ENCODE measurements around the gene JUN. TPM values are rescaled to one million over a fixed set of nuclear protein-coding genes. Genes with fewer than 3 reads are reported as not detected.

JUN gene
- total and polyA plus RNA-seq, 4 donors: 15.0 to 29.8 (median 17.5) TPM

- TF ChIP-seq REST (IDR thresholded peaks at IDR 0.05): no peak
- no peak for TF ChIP-seq NR2F2 (IDR thresholded peaks at IDR 0.05)
- TF ChIP-seq ATF3 (IDR thresholded peaks at IDR 0.05): no peak
- no peak for TF ChIP-seq FOXA1 (IDR thresholded peaks at IDR 0.05)
- no peak for TF ChIP-seq YY1 (IDR thresholded peaks at IDR 0.05)
- no peak for TF ChIP-seq HNF4A (conservative IDR thresholded peaks at IDR 0.05)
- no peak for TF ChIP-seq SP1 (IDR thresholded peaks at IDR 0.05)
- no peak for TF ChIP-seq RXRA (IDR thresholded peaks at IDR 0.05)
- no peak for TF ChIP-seq EGR1 (IDR thresholded peaks at IDR 0.05; ENCODE audit: low read depth in 2 of 2)
- TF ChIP-seq HNF4G (IDR thresholded peaks at IDR 0.05): no peak
These were observed 5.5 kb upstream of the JUN start (continued) for GRCh38 chr1:58789322-58789856.

GRCh38 chr1:58788259-58788658 lies 4.4 kb upstream of the JUN start:
- Histone ChIP-seq H3K27ac (ENCODE audit: low read depth in 1 of 2, low read length in 2 of 2) (no peak overlapping the region), H3K4me3 (ENCODE audit: low read depth in 1 of 3, low read length in 3 of 3) (no peak overlapping the region), H3K9me3 (ENCODE audit: control insufficient read depth in 4 of 4, low read length in 3 of 4) (no peaks in the 10 kb centered on the region), H3K4me1 (ENCODE audit: control insufficient read depth in 4 of 4, insufficient read depth in 4 of 4, low read length in 3 of 4) (peaks cover 0 to 10% (median 4%) of the 10 kb centered on the region in 4 donors), H3K36me3 (ENCODE audit: control insufficient read depth in 4 of 4, insufficient read depth in 3 of 4, low read depth in 1 of 4, low read length in 3 of 4) (peaks cover 0 to 3% (median 0%) of the 10 kb centered on the region in 4 donors), H3K9ac (ENCODE audit: low read depth in 1 of 2, low read length in 2 of 2) (no peak overlapping the region), H3K27me3 (ENCODE audit: control insufficient read depth in 4 of 4, insufficient read depth in 4 of 4, low read length in 3 of 4) (no peaks in the 10 kb centered on the region)
- TF ChIP-seq HNF4A (conservative IDR thresholded peaks at IDR 0.05) (no peak), ZBTB33 (IDR thresholded peaks at IDR 0.05) (no peak), JUND (IDR thresholded peaks at IDR 0.05) (no peak), ATF3 (IDR thresholded peaks at IDR 0.05) (no peak), REST (IDR thresholded peaks at IDR 0.05) (no peak), FOXA1 (IDR thresholded peaks at IDR 0.05) (no peak), TAF1 (conservative IDR thresholded peaks at IDR 0.05) (no peak), HNF4G (IDR thresholded peaks at IDR 0.05) (no peak), RXRA (IDR thresholded peaks at IDR 0.05) (no peak), SP1 (IDR thresholded peaks at IDR 0.05) (no peak), NR2F2 (IDR thresholded peaks at IDR 0.05) (no peak), EGR1 (IDR thresholded peaks at IDR 0.05; ENCODE audit: low read depth in 2 of 2) (no peak), FOXA2 (IDR thresholded peaks at IDR 0.05) (no peak), CTCF (IDR thresholded peaks at IDR 0.05; ENCODE audit: low read depth, low read length, missing input control) (no peak), YY1 (IDR thresholded peaks at IDR 0.05) (no peak)
- 96% methylated on average over 3 of the region's 3 CpGs for WGBS
- DNase-seq (ENCODE audit: low spot score): no peak

Data from liver (tissue), 9 donors.